ENCODE measurements around the gene LIPK. TPM values are rescaled to one million over a fixed set of nuclear protein-coding genes. Genes with fewer than 3 reads are reported as not detected.

The LIPK gene
- total and polyA plus RNA-seq, 9 of the 15 experiments (the other 6 are each of a cell fraction or from before 2014, with no cell fraction given), result not detected

- Histone ChIP-seq H3K4me3 (no peak overlapping the region), H3K27me3 (ENCODE audit: control insufficient read depth in 2 of 2, insufficient read depth in 2 of 2, low read length in 2 of 2) (no peaks in the 10 kb centered on the region), H3K9me3 (replicated peaks; ENCODE audit: control insufficient read depth, insufficient read depth, low read depth, low read length) (no peaks in the 10 kb centered on the region), H2AFZ (ENCODE audit: low read depth, low read length) (no peak overlapping the region), H3K4me2 (ENCODE audit: insufficient read depth, low read length) (no peak overlapping the region), H3K36me3 (ENCODE audit: control insufficient read depth, insufficient read depth, low read length) (no peaks in the 10 kb centered on the region), H4K20me1 (replicated peaks; ENCODE audit: control insufficient read depth, insufficient read depth, low read length) (no peaks in the 10 kb centered on the region), H3K79me2 (ENCODE audit: control insufficient read depth, insufficient read depth, low read length) (no peaks in the 10 kb centered on the region), H3K4me1 (replicated peaks in 1 of 2; ENCODE audit: control insufficient read depth in 2 of 2, insufficient read depth in 2 of 2, low read length in 2 of 2) (no peaks in the 10 kb centered on the region), H3K27ac (ENCODE audit: extremely low read depth, low read depth, low read length) (no peak overlapping the region), H3K9me1 (ENCODE audit: control insufficient read depth, insufficient read depth, low read length) (no peaks in the 10 kb centered on the region), H3K9ac (ENCODE audit: insufficient read depth in 1 of 2, low read depth in 2 of 2, low read length in 2 of 2) (no peak overlapping the region)
- intact Hi-C loops (cut with micrococcal nuclease) (no loop called here), in situ Hi-C loops (cut with MboI) (no loop called here)
- BruUV-seq (replicated peaks), result no TSS peak
- 0% methylated on average over 1 of the region's 1 CpG for WGBS (ENCODE audit: insufficient coverage, low coverage, missing lambda C conversion rate)
- POLR2A ChIA-PET, result no interaction called here
- DNase-seq (ENCODE audit: extremely low read depth in 1 of 4, low spot score in 3 of 4) (no peak), FAIRE-seq (no peak), ATAC-seq (no peak)
- CTCF ChIA-PET (ENCODE audit: low intra/inter-chr PET ratio), result interaction anchor here (0.5 kb wide), 1 partner anchor 10 kb away, joined by 3 read pairs; no protein-coding TSS in a partner anchor
- TF ChIP-seq JUNB (CRISPR knock-in tag; conservative IDR thresholded peaks at IDR 0.05) (no peak), ETS2 (tag; IDR thresholded peaks at IDR 0.05; ENCODE audit: borderline replicate concordance, poor library complexity, severe bottlenecking) (no peak), SIX5 (IDR thresholded peaks at IDR 0.05; ENCODE audit: borderline replicate concordance in 1 of 2, insufficient read depth in 1 of 2, low read depth in 1 of 2, low read length in 2 of 2) (no peak), ZBTB40 (IDR thresholded peaks at IDR 0.05) (no peak), ZBTB40 (CRISPR knock-in tag; IDR thresholded peaks at IDR 0.05) (no peak), NR2C1 (IDR thresholded peaks at IDR 0.05) (no peak), NR2C1 (tag; IDR thresholded peaks at IDR 0.05) (no peak), ID3 (CRISPR knock-in tag; IDR thresholded peaks at IDR 0.05) (no peak), ID3 (tag; IDR thresholded peaks at IDR 0.05) (no peak), ELK3 (CRISPR knock-in tag; IDR thresholded peaks at IDR 0.05) (no peak), DNMT1 (IDR thresholded peaks at IDR 0.05) (no peak), ZNF644 (tag; IDR thresholded peaks at IDR 0.05; ENCODE audit: low read depth) (no peak), HES1 (IDR thresholded peaks at IDR 0.05; ENCODE audit: low read depth) (no peak)
These were observed 37.6 kb upstream of the LIPK start for GRCh38 chr10:88668465-88668864.

Data from K562 (cell line).